Testis (tissue), 3 donors: ENCODE data around the gene EDNRB. TPM values are rescaled to one million over a fixed set of nuclear protein-coding genes. Genes with fewer than 3 reads are reported as not detected.
"Not testable (repeated sequence)": the region's sequence is repeated elsewhere in the genome, so short reads cannot be mapped to it uniquely, and the experiment has no call there.

Source experiments
- DNase-seq: peaks from one replicate; pipeline ENCODE4 v3.0.0-alpha.2; 2019
- H3K27ac ChIP-seq, 2 donors: fragments of 200-600 bp; sonication (generic); one replicate each; pipeline ENCODE4 v1.5.1; 2019
- H3K27me3 ChIP-seq: fragments of 200-600 bp; sonication (generic); one replicate; pipeline ENCODE4 v1.5.1; 2019
- H3K36me3 ChIP-seq: fragments of 200-600 bp; sonication (generic); one replicate; pipeline ENCODE4 v1.5.1; 2017; ENCODE audit warnings: low read depth; ENCODE audit errors: missing control alignments
- H3K4me1 ChIP-seq: fragments of 200-600 bp; sonication (generic); one replicate; pipeline ENCODE4 v1.5.1; 2019
- H3K4me3 ChIP-seq, 2 donors: fragments of 200-600 bp; sonication (generic); one replicate each; pipeline ENCODE4 v1.5.1; 2017 to 2019
- H3K9me3 ChIP-seq: fragments of 200-600 bp; sonication (generic); one replicate; pipeline ENCODE4 v1.5.1; 2017
- CTCF ChIP-seq, 3 experiments: fragments of 450-650 bp in 2 of 3; fragments of 200-600 bp in 1 of 3; sonication (generic) in 1 of 3; IDR thresholded peaks; one replicate each; pipeline ENCODE4 v1.5.1; 2016 to 2019; ENCODE audit warnings: antibody characterized with exemption in 3 of 3, mild to moderate bottlenecking in 2 of 3, moderate library complexity in 1 of 3
- POLR2A ChIP-seq: fragments of 450-650 bp; IDR thresholded peaks from one replicate; pipeline ENCODE4 v1.6.1; 2017; ENCODE audit warnings: antibody characterized with exemption, mild to moderate bottlenecking, moderate library complexity
- WGBS, 2 donors: methylation state at CpG; one replicate each; pipeline ENCODE4 v1.1.5; 2018; 5-methylcytosine and 5-hydroxymethylcytosine counted together
- intact Hi-C: fragments of 100-400 bp; cut with DNase I; formaldehyde crosslinking; loops from one replicate; pipeline ENCODE4 v1.15.1; 2023; ENCODE audit warnings: low total_unique reads
- polyA plus RNA-seq: library from polyadenylated mRNA; stranded (reverse); fragments of 350-450 nt; fragmentation: Illumina TruSeq; extraction: RNeasy Lipid Tissue Mini Kit (QIAGEN cat#74804); gene quantifications from one replicate; pipeline ENCODE4 v1.2.3, GENCODE V29; 2014; ENCODE audit warnings: low read depth, low replicate concordance; ENCODE audit not compliant: insufficient read depth
- total RNA-seq, 2 donors: library from RNA; depleted of rRNA; stranded (reverse); fragments of >200 nt; gene quantifications; one replicate each; pipeline ENCODE4 v1.2.3, GENCODE V29; 2016

EDNRB gene
- total and polyA plus RNA-seq, 3 donors from 2014 or later: 3.5 to 5.9 (median 4.6) TPM

- intact Hi-C loops: no loop called here
- TF ChIP-seq POLR2A (no peak), CTCF (IDR thresholded peaks at IDR 0.05) (no peak)
- Histone ChIP-seq H3K27me3 (no peaks in the 10 kb centered on the region), H3K27ac (no peak overlapping the region), H3K36me3 (no peaks in the 10 kb centered on the region), H3K4me1 (no peaks in the 10 kb centered on the region), H3K4me3 (no peak overlapping the region), H3K9me3 (no peaks in the 10 kb centered on the region)
- 70 to 72% methylated on average over 3 of the region's 3 CpGs for WGBS, 2 donors
- DNase-seq: no peak
Measured at GRCh38 chr13:77861741-77862140, 56.9 kb downstream of the EDNRB start.

- Histone ChIP-seq H3K27ac (no peak overlapping the region), H3K4me1 (no peaks in the 10 kb centered on the region), H3K4me3 (no peak overlapping the region), H3K36me3 (no peaks in the 10 kb centered on the region), H3K27me3 (no peaks in the 10 kb centered on the region), H3K9me3 (no peaks in the 10 kb centered on the region)
- TF ChIP-seq POLR2A (no peak), CTCF (IDR thresholded peaks at IDR 0.05) (no peak)
- intact Hi-C loops: no loop called here
- no peak for DNase-seq
- 37 to 48% methylated on average over 1 of the region's 1 CpG for WGBS, 2 donors
Measured at GRCh38 chr13:77860507-77860981, 58.1 kb downstream of the EDNRB start.

- no peaks in the 10 kb centered on the region for H3K27me3 ChIP-seq
- H3K4me1 ChIP-seq: no peaks in the 10 kb centered on the region
- DNase-seq: peak; percentile 18
- 42 to 45% methylated on average over 8 of the region's 8 CpGs for WGBS, 2 donors
- H3K9me3 ChIP-seq: no peaks in the 10 kb centered on the region
- intact Hi-C loops: no loop called here
- H3K36me3 ChIP-seq: no peaks in the 10 kb centered on the region
- TF ChIP-seq CTCF (IDR thresholded peaks at IDR 0.05): no peak
- TF ChIP-seq POLR2A: no peak
- H3K4me3 ChIP-seq: no peak overlapping the region
- no peak overlapping the region for H3K27ac ChIP-seq
Measured at GRCh38 chr13:77859450-77859849, 59.2 kb downstream of the EDNRB start.

GRCh38 chr13:77857531-77858209 is 61.0 kb downstream of the EDNRB start:
- H3K4me3 ChIP-seq: no peak overlapping the region
- H3K4me1 ChIP-seq: no peaks in the 10 kb centered on the region
- H3K27me3 ChIP-seq: no peaks in the 10 kb centered on the region
- intact Hi-C loops: no loop called here
- DNase-seq: no peak
- H3K36me3 ChIP-seq: no peaks in the 10 kb centered on the region
- TF ChIP-seq POLR2A (no peak), CTCF (IDR thresholded peaks at IDR 0.05) (no peak)
- no peak overlapping the region for H3K27ac ChIP-seq
- no peaks in the 10 kb centered on the region for H3K9me3 ChIP-seq

- WGBS, 2 donors: 37 to 53% methylated on average over 4 of the region's 4 CpGs
- DNase-seq: no peak
- TF ChIP-seq POLR2A (no peak), CTCF (IDR thresholded peaks at IDR 0.05) (no peak)
- H3K4me1 ChIP-seq: no peaks in the 10 kb centered on the region
- no peaks in the 10 kb centered on the region for H3K9me3 ChIP-seq
- intact Hi-C loops: no loop called here
- no peaks in the 10 kb centered on the region for H3K36me3 ChIP-seq
- H3K4me3 ChIP-seq: no peak overlapping the region
- no peak overlapping the region for H3K27ac ChIP-seq
- H3K27me3 ChIP-seq: no peaks in the 10 kb centered on the region
Measured at GRCh38 chr13:77853703-77854102, 64.9 kb downstream of the EDNRB start.

- H3K9me3 ChIP-seq, H3K27me3 ChIP-seq, DNase-seq, H3K27ac ChIP-seq, H3K4me3 ChIP-seq, H3K4me1 ChIP-seq, intact Hi-C loops, H3K36me3 ChIP-seq: not testable (repeated sequence)
- WGBS, 2 donors: 97% methylated on average over 4 of the region's 4 CpGs
Measured at GRCh38 chr13:77848050-77848449, 70.6 kb downstream of the EDNRB start.
